NCI-H226 (cell line): Measurements from ENCODE around the gene INTS14.
"Not testable (repeated sequence)": the region's sequence is repeated elsewhere in the genome, so short reads cannot be mapped to it uniquely, and the experiment has no call there.

Experiments
- DNase-seq: peaks from one replicate; pipeline ENCODE4 v3.0.0-alpha.2; 2015

The INTS14 gene

GRCh38 chr15:65577129-65577996 lies 33.6 kb downstream of the INTS14 start:
- DNase-seq: no peak

- DNase-seq: peak; percentile 68
Observed at GRCh38 chr15:65576664-65577063, 34.3 kb downstream of the INTS14 start.

- no peak for DNase-seq
Observed at GRCh38 chr15:65571971-65572370, 39.0 kb downstream of the INTS14 start.

GRCh38 chr15:65569728-65570127 lies 41.2 kb downstream of the INTS14 start:
- DNase-seq: no peak

DNA sequence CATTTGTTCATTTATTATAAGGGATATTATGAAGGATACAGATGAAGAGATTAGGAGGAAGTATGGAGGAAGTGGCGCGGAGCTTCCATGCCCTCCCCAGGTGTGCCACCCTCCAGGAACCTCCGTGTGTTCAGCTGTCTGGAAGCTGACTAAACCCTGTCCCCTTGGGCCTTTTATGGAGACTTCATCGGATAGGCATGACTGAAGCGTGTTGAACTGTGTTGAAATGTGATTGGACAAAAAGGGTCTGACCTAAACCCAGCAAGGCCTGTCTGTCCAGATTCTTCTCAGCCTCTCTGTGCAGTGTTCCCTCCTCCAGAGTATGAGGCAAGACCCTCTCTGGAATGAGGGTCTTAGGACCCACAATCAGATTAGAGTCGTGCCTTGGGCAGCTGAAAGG lies 49.0 kb downstream of the INTS14 start:
- DNase-seq: no peak

DNA sequence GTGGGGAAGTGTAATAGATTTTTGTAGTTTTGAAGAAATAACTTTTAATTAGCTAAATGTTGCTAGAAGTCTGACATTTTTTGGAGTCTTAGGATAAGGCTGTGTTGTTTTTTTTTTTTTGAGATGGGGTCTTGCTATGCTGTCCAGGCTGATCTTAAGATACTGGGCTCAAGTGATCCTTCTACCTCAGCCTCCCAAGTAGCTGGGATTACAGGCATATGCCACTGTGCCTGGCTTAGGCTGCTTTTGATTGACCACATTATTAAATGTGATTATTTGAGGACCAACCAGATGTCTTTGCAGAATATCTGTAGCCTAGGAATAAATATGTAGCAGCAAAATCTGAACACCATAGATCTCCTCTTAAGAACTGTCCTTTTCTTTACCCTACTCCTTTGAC lies 51.0 kb downstream of the INTS14 start:
- DNase-seq: no peak

DNA sequence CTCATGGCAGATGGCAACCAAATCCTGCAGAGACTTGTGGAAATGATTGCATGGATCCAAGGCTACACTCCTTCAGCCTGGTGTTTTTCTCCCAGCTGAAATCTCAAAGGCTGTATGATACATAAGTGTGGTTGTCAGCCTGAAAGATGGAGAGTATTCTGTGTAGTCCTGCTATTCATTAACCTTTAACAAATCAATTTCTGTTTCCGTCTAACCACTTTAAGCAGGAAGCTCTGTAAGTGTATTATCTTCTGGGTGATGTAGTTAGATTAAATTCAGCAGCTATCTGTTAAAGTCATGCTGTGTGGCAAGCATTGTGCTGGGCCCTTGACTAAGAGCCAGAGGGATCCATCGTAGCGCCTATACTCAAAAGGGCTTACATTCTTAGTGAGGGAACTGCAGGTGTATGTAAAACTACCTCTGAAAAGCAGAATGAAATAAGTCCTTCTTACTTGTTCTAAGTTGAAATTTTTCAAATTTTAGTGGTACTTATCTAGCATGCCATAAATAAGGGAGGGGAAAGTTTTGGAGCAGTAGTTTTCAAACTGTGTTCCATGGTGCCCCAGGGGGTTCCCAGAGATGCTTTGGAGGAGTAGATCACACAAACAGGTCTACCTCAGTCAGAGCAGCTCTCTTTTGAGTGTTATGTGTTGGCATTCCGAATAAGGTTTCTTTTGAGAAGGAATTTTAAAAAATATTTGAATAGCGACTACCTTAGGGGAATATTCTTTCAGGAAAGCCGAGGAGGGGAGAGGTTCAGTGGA lies 51.8 kb downstream of the INTS14 start:
- DNase-seq: no peak

GRCh38 chr15:65558336-65558735 lies 52.6 kb downstream of the INTS14 start:
- DNase-seq: peak; percentile 59

- no peak for DNase-seq
Observed at GRCh38 chr15:65556622-65557021, 54.3 kb downstream of the INTS14 start.

- DNase-seq: no peak
Observed at GRCh38 chr15:65553691-65554090, 57.2 kb downstream of the INTS14 start.

- DNase-seq: not testable (repeated sequence)
Observed at GRCh38 chr15:65552851-65553250, 58.1 kb downstream of the INTS14 start.

DNA sequence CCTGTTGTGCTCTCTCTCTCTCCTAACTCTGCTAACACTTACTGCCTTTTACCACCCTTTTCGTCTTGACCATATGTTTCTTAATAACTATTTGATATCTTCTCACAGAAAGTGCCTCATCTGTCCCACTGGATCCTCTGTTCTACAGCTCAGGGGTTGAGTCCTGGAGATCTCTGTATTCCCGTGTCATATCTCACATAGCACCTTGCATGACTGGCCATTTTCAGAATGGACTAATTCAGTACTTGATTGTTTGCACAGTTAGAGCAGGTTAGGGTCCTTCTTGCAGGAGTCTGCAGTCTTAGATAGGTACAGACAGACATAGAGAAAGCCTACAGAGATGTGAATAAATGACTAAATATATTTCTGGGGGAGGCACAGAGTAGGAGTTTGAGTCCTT lies 59.7 kb downstream of the INTS14 start:
- no peak for DNase-seq

DNA sequence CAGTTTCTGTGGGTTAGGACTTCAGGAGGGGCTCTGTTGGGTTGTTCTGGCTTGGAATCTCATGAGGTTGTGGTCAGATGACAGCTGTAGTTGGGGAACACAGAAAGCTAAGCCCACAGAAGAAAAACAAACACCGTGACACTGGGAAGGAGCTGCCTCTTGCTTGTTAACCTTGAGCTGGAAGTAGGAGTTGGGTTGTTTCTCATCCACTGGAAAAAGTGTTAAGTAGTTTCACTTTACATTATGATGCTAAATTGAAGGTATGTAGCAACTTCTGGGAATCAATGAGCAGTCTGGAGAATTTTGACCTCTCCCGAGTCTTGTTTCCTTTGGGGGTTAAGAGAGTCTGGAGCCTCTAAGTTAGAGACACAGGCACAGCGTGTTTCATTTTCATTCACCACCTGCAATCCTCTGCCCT lies 60.2 kb downstream of the INTS14 start:
- DNase-seq: no peak

- not testable (repeated sequence) for DNase-seq
Observed at GRCh38 chr15:65549288-65549687, 61.6 kb downstream of the INTS14 start.

- DNase-seq: no peak
Observed at GRCh38 chr15:65547841-65548240, 63.1 kb downstream of the INTS14 start.

- DNase-seq: no peak
Observed at GRCh38 chr15:65541231-65541820, 69.6 kb downstream of the INTS14 start.

DNA sequence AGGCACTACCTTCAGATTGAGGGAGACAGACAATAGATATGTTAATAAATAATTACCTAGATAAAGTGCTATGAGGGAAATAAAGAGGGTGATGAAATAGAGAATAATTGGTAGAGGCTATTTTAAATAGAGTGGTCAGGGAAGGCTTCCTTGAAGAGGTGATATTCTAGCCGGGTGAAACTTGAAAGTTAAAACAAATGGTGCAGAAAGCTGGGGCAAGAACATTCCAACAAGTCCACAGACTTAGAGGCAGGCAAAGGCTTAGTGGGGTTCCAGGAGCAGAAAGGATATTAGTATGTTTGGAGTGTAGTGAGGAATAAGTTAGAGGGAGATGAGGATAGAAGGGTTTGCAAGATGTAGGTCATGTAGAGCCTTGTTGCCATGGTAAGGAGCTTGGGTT lies 70.6 kb downstream of the INTS14 start:
- DNase-seq: no peak

GRCh38 chr15:65535192-65535591 lies 75.7 kb downstream of the INTS14 start:
- DNase-seq: peak; percentile 47

GRCh38 chr15:65533057-65533756 lies 77.7 kb downstream of the INTS14 start:
- DNase-seq: no peak

DNA sequence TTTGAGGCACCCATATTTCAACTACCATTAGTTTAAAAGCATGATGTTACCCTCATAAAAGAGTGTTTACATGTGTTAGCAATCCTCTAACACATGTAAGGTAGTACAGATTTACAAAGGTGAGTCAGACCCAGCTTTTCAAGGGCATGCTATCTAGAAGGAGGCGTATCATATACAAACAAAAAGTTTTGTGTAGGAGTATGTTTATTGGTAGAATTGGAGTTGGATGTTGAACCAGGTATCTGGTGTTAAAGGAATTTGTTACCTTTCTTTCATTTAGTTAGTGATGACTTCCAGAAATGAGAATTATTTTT lies 78.2 kb downstream of the INTS14 start:
- DNase-seq: peak; percentile 59

DNA sequence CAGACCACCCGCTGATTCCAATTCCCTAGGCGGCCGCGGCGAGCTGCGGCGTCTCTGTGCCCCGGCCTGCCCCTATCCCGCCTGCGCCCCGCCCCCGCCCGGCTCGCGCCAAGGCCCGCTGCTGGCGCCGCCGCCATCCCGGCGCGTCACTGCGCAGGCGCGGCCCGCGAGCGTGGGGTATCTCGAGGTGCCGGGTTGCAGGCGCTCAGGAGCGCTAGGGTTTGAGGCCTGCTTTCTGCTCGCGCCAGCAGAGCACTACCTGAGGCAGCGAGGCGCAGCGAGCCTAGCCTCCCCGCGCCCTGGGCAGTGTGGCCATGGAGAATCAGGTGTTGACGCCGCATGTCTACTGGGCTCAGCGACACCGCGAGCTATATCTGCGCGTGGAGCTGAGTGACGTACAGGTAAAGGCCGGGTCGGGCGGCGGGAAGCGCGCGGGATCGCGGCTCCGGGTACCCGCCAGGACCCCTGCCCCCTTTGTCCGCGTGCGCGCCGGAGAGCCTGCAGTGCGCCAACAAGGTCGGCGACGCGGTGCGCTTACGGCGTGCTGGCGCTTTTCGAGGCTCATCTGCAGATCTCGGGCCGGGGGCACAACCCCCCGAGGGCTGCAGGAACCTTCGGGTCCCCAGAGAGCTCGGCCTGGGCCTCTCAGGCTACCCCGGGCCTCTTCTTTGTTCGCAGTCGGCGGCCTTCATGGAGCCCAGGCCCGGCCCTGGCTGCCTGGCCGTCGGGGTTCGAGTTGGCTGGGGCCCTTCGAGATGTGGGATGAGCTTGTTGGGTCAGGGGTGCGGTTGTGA lies 80.4 kb downstream of the INTS14 start, which contains the start of gene HACD3:
TSS of gene HACD3 (plus strand) at position 146 of the 794 bp plus-strand sequence. CDS start at position 315, 169 bp downstream.
- peak; percentile 81 for DNase-seq

- no peak for DNase-seq
Observed at GRCh38 chr15:65529762-65530317, 81.1 kb downstream of the INTS14 start.
